Effector memory CD4-positive, alpha-beta T cell (primary cell): ENCODE results near the gene SNTG2.

Experiments used
- DNase-seq, 3 donors: peaks; one replicate each; pipeline ENCODE4 v3.0.0-alpha.2; 2020
- H3K27ac ChIP-seq: 2 replicates; pipeline ENCODE4 v1.7.0; 2013; ENCODE audit warnings: mild to moderate bottlenecking, low read length, moderate library complexity; ENCODE audit not compliant: insufficient read depth, poor library complexity, severe bottlenecking
- H3K27me3 ChIP-seq: replicated peaks from 2 replicates; pipeline ENCODE4 v1.7.0; 2013; ENCODE audit warnings: mild to moderate bottlenecking, low read length; ENCODE audit not compliant: insufficient read depth, control insufficient read depth, poor library complexity, severe bottlenecking
- H3K36me3 ChIP-seq: 2 replicates; pipeline ENCODE4 v1.7.0; 2013; ENCODE audit warnings: mild to moderate bottlenecking, low read length, moderate library complexity; ENCODE audit not compliant: control insufficient read depth, insufficient read depth
- H3K4me1 ChIP-seq: 2 replicates; pipeline ENCODE4 v1.7.0; 2013; ENCODE audit warnings: low read length, mild to moderate bottlenecking; ENCODE audit not compliant: control insufficient read depth, insufficient read depth, poor library complexity, severe bottlenecking
- H3K4me3 ChIP-seq: 2 replicates; pipeline ENCODE4 v1.7.0; 2013; ENCODE audit warnings: low read length, low read depth, mild to moderate bottlenecking; ENCODE audit not compliant: insufficient read depth, poor library complexity, severe bottlenecking
- H3K9me3 ChIP-seq: 2 replicates; pipeline ENCODE4 v1.7.0; 2013; ENCODE audit warnings: mild to moderate bottlenecking, low read length, moderate library complexity; ENCODE audit not compliant: control insufficient read depth

The SNTG2 gene

DNA sequence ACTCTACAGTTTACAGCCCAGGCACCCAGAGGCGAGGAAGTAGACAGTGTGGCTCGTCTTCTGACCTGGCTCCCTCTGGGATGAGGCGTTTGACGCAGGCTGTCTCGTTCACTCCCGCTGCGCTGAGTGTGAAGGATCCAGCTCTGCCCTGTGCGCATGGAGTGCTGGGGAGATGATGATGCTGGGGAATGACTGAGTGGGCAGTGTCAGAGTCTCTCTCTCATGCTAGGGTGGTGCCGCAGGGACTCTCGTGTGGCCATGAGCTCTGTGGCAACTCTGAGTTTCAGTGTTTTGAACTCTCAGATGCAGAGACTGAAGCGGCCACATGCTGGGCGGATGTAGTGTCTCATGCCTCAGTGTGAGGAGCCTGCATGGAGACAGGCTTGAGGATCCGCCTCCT is 344.3 kb downstream of the SNTG2 start:
- H3K36me3 ChIP-seq: no peaks in the 10 kb centered on the region
- H3K4me3 ChIP-seq: no peak overlapping the region
- no peaks in the 10 kb centered on the region for H3K27me3 ChIP-seq
- no peaks in the 10 kb centered on the region for H3K9me3 ChIP-seq
- no peak for DNase-seq
- H3K4me1 ChIP-seq: no peaks in the 10 kb centered on the region
- no peak overlapping the region for H3K27ac ChIP-seq

DNA sequence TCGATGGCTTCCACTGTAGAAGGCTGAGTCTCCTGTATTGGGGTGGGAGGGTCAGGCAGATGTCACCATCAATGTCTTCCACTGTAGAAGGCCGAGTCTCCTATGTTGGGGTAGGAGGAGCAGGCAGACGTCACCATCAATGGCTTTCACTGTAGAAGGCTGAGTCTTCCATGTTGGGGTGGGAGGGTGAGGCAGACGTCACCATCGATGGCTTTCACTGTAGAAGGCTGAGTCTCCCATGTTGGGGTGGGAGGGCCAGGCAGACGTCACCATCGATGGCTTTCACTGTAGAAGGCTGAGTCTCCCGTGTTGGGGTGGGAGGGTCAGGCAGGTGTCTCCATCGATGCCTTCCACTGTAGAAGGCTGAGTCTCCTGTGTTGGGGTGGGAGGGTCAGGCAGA is 345.1 kb downstream of the SNTG2 start:
- Histone ChIP-seq H3K4me3 (no peak overlapping the region), H3K27ac (no peak overlapping the region), H3K4me1 (no peaks in the 10 kb centered on the region), H3K9me3 (no peaks in the 10 kb centered on the region), H3K27me3 (no peaks in the 10 kb centered on the region), H3K36me3 (no peaks in the 10 kb centered on the region)
- no peak for DNase-seq

DNA sequence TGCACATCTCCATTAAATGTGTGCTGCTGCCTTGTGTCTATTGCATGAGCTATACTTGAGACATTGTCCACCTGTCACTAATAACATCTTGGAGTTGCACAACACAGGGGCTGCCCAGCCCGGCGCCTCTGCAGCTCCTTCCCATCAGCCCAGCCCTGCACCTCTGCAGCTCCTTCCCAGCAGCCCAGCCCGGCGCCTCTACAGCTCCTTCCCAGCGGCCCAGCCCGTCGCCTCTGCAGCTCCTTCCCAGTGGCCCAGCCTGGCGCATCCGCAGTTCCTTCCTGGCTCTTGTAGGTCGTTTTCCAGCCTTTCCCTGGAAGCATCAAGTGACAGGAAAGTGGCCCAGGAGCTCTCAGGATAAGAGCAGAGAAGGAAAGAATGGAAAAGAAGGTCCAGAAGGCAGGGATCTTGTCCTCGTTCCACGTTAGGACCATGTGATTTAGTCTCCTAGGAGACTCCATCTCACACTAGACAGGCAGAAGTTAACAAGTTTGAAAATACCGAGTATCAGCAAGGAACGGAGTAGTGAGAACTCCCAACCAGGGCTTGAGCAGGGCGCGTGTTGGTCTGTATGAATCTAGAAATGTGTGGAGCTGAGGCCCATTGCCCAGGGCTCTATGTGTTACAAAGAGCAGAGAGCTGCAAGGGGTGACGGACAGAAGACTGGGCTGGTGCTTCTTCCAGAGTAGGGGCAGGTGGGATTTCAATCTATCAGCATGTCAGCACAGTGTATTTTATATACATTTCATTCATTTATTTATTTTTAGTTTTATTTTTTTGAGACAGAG is 346.9 kb downstream of the SNTG2 start:
- H3K27ac ChIP-seq: no peak overlapping the region
- H3K4me3 ChIP-seq: no peak overlapping the region
- H3K36me3 ChIP-seq: no peaks in the 10 kb centered on the region
- no peaks in the 10 kb centered on the region for H3K27me3 ChIP-seq
- no peaks in the 10 kb centered on the region for H3K4me1 ChIP-seq
- no peak for DNase-seq
- H3K9me3 ChIP-seq: no peaks in the 10 kb centered on the region

DNA sequence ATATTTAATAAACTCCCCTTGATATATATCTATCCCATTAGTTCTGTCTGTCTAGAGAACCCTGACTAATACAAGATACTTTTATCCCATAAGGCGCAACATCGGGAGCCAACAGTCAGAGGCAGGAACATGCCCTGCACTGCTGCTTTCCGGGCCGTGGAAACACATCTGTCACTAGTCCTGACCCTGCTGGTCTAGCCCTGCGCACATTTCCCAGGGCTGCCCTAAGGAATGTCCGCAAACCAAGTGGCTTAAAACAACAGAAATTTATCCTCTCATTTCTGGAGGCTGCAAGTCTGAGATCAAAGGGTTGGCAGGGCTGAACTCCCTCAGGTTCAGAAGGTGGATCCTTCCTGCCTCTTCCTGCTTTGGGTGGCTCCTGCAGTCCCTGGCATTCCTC is 348.4 kb downstream of the SNTG2 start:
- DNase-seq: no peak
- H3K9me3 ChIP-seq: no peaks in the 10 kb centered on the region
- no peak overlapping the region for H3K27ac ChIP-seq
- no peak overlapping the region for H3K4me3 ChIP-seq
- no peaks in the 10 kb centered on the region for H3K4me1 ChIP-seq
- H3K27me3 ChIP-seq: no peaks in the 10 kb centered on the region
- H3K36me3 ChIP-seq: no peaks in the 10 kb centered on the region

DNA sequence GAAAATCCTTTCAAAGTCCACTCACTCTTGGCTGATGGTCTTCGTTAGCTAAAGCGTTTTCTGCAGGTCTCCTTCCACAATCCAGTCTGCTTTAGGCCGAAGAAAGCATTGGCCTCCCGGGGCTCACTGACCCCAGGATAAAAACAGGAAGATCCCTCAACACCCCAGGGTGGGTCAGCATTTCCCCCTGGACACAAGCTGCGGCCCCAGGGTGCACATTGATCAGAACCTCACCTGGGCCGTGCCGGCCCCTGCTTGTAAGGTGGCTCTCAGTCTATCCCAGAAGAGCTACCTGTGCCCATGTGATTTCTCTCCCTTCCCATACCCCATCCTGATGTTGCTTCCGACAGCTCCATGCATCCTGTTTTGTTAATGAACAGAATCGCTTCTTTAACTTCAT is 349.6 kb downstream of the SNTG2 start:
- Histone ChIP-seq H3K27ac (no peak overlapping the region), H3K4me3 (no peak overlapping the region), H3K36me3 (no peaks in the 10 kb centered on the region), H3K4me1 (no peaks in the 10 kb centered on the region), H3K27me3 (no peaks in the 10 kb centered on the region), H3K9me3 (no peaks in the 10 kb centered on the region)
- DNase-seq: no peak

DNA sequence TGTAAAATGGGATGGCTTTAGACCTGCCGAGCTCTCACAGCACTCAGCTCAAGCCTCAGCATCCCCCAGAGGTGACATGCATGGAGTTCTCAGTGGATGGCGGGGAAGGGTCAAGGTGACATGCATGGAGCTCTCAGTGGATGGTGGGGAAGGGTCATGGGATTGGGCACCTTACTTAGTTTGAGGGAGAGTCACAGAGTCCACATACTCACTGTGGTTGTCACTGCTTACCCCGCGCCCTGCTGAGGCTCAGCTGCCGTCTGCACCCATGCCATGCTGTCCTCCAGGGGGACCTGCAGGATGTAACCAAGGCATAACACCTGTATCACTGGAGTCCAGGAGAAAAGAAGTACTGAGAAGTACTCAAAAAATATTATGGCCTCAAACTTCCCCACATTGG is 350.4 kb downstream of the SNTG2 start:
- no peak overlapping the region for H3K4me3 ChIP-seq
- DNase-seq: no peak
- H3K4me1 ChIP-seq: no peaks in the 10 kb centered on the region
- H3K27ac ChIP-seq: no peak overlapping the region
- no peaks in the 10 kb centered on the region for H3K9me3 ChIP-seq
- no peaks in the 10 kb centered on the region for H3K36me3 ChIP-seq
- no peaks in the 10 kb centered on the region for H3K27me3 ChIP-seq

DNA sequence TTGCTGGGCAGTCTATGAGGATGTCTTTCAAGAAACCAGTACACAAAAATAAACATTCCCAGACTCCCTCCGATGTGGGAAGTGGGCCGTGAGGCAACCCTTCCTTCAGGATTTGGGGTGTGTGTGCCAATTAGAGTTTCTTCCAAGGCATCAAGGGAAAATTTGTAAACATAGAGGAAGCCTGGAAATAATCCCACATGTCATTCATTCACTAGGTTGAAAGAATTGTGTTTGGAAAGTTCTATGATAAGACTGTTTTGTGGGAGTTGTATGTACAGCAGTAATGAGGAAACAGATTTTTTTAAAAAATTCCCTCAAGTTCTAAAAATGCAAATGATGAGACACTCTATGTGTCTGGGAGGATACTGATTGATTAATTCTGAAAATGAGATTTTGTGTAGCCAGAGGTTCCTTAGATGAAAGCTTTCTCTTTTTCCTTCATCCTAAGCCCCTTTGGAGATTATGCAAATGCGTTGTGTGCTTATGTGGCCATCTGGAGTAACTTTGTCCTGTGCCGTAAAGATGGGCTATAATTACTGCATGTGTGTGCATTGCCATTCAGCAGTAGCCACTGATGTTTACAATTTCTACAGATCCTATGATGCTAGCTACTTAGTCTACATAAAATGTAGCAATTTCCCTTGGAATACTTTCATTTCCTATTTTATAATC is 354.8 kb downstream of the SNTG2 start:
- Histone ChIP-seq H3K27me3 (no peaks in the 10 kb centered on the region), H3K9me3 (no peaks in the 10 kb centered on the region), H3K36me3 (no peaks in the 10 kb centered on the region), H3K4me1 (no peaks in the 10 kb centered on the region), H3K27ac (no peak overlapping the region), H3K4me3 (no peak overlapping the region)
- no peak for DNase-seq

DNA sequence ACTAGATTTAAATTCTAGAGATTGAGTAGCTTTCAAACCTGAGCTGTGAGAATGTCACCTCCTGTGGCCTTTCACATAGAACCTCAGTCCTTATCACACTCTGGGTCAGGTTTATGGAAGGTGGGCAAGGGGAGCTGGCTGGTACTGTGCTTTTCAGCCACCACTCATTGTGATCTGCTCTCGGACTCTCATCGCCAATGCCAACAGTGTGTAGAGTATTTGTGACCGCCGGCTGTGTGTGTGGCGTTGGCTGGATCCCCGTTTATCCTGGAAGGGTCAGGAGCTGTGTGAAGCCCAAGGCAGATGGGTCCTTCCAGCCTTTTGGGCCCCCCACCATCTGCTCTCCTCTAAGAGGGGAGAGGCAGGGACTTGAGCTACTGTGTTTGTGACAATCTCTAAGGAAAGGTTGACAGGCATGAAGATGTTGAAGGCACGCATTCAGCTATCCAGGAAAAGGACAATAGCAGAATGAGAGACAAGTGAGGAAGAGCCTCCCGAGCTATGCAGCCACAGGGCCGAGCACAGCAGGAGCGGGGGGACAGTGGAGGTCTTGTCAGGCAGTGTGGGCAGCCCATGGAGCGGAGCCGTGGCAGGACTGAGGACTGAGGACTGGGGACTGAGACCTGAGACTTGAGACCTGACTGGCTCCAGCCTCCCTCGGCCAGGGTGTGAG is 355.5 kb downstream of the SNTG2 start:
- H3K4me3 ChIP-seq: no peak overlapping the region
- no peaks in the 10 kb centered on the region for H3K9me3 ChIP-seq
- no peaks in the 10 kb centered on the region for H3K27me3 ChIP-seq
- DNase-seq: no peak
- H3K27ac ChIP-seq: no peak overlapping the region
- no peaks in the 10 kb centered on the region for H3K36me3 ChIP-seq
- no peaks in the 10 kb centered on the region for H3K4me1 ChIP-seq

DNA sequence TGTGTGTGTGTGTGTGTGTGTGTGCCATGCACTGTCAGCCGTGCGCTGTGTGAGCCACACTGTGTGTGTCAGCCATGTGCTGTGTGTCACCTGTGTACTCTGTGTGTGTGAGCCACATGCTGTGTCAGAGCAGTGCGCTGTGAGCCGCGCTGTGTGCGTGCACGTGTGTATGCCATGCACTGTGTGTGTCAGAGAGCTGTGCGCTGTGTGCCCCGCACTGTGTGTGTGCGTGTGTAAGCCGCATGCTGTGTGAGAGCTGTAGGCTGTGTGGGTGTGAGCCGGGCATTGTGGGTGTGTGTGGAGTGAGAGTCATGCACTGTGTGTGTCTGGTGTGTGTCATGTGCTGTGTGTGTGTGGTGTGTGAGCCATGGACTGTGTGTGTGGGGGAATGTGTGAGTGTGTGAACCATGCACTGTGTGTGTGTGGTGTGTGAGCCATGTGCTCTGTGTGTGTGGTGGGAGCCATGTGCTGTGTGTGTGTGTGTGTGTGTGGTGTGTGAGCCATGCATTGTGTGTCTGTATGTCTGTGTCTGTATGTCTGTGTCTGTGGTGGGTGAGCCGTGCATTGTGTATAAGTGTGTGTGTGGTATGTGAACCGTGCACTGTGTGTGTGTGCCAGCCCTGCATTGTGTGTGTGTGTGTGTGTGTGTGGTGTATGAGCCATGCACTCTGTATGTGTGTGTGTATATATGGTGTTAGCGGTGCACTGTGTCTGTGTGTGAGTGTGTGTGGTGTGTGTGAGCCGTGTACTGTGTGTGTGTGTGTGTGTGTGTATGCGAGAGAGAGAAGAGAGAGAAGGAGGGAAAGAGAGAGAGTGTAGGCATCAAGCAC is 356.3 kb downstream of the SNTG2 start:
- no peak overlapping the region for H3K4me3 ChIP-seq

More for the DNA sequence above, 356.3 kb downstream of the SNTG2 start:
- Histone ChIP-seq H3K27ac (no peak overlapping the region), H3K4me1 (no peaks in the 10 kb centered on the region), H3K27me3 (no peaks in the 10 kb centered on the region), H3K36me3 (no peaks in the 10 kb centered on the region), H3K9me3 (no peaks in the 10 kb centered on the region)
- no peak for DNase-seq
